ENCODE data around the gene TLR10. TPM values are rescaled to one million over a fixed set of nuclear protein-coding genes. Genes with fewer than 3 reads are reported as not detected.

The TLR10 gene
- total and polyA plus RNA-seq, 2 of the 13 experiments (the other 11 are each of a cell fraction or from before 2014, with no cell fraction given): not detected

- FAIRE-seq (no peak), DNase-seq (ENCODE audit: low spot score) (no peak), ATAC-seq (no peak)
- H3K4me2 ChIP-seq (ENCODE audit: low read depth, low read length): no peak overlapping the region
- ChIA-PET CTCF (ENCODE audit: low intra/inter-chr PET ratio, low total read pairs) (no interaction called here), POLR2A (no interaction called here)
- no peaks in the 10 kb centered on the region for H3K9me3 ChIP-seq (ENCODE audit: low read length)
- no peak overlapping the region for H3K27ac ChIP-seq (ENCODE audit: extremely low read length, insufficient read depth, low read length)
- no peak overlapping the region for H3K9ac ChIP-seq (ENCODE audit: insufficient read depth, low read depth, low read length)
- WGBS (ENCODE audit: low lambda C conversion rate): 69% methylated on average over 5 of the region's 5 CpGs
- no TSS peak for BruUV-seq (replicated peaks)
- H2AFZ ChIP-seq (ENCODE audit: low read length): no peak overlapping the region
- intact Hi-C loops (cut with micrococcal nuclease; ENCODE audit: unreplicated experiment): no loop called here
- no peaks in the 10 kb centered on the region for H3K27me3 ChIP-seq (ENCODE audit: control insufficient read depth in 1 of 2, insufficient read depth in 2 of 2, low read length in 2 of 2)
- in situ Hi-C loops (cut with HindIII; ENCODE audit: extremely low pct_ligation_motif_present, low pct_unique_long_range_greater_than_20kb): no loop called here
- no peak for TF ChIP-seq BRCA1 (CRISPR knock-in tag; IDR thresholded peaks at IDR 0.05)
- H4K20me1 ChIP-seq (ENCODE audit: insufficient read depth, low read length): no peaks in the 10 kb centered on the region
- H3K79me2 ChIP-seq (ENCODE audit: insufficient read depth, low read length): no peaks in the 10 kb centered on the region
- H3K36me3 ChIP-seq (replicated peaks in 1 of 2; ENCODE audit: control insufficient read depth in 1 of 2, insufficient read depth in 2 of 2, low read length in 2 of 2): no peaks in the 10 kb centered on the region
- H3K4me1 ChIP-seq (ENCODE audit: insufficient read depth, low read length): peaks cover 4% of the 10 kb centered on the region; the same call in 1 of the 2 replicates
- no peak overlapping the region for H3K4me3 ChIP-seq (replicated peaks in 1 of 3; ENCODE audit: insufficient read depth in 1 of 3, low read depth in 2 of 3, low read length in 3 of 3)
Observed at GRCh38 chr4:38829237-38829636, 46.4 kb upstream of the TLR10 start.

- POLR2A ChIA-PET: no interaction called here
- no TSS peak for BruUV-seq (replicated peaks)
Observed at GRCh38 chr4:38823766-38824165, 41.0 kb upstream of the TLR10 start.

More at GRCh38 chr4:38823766-38824165, 41.0 kb upstream of the TLR10 start:
- no peak overlapping the region for H3K9ac ChIP-seq (ENCODE audit: insufficient read depth, low read depth, low read length)
- CTCF ChIA-PET (ENCODE audit: low intra/inter-chr PET ratio, low total read pairs): no interaction called here
- H3K4me2 ChIP-seq (ENCODE audit: low read depth, low read length): no peak overlapping the region
- no peak overlapping the region for H2AFZ ChIP-seq (ENCODE audit: low read length)
- no peak for FAIRE-seq
- no peak for TF ChIP-seq ZNF275 (CRISPR knock-in tag; IDR thresholded peaks at IDR 0.05; ENCODE audit: borderline replicate concordance)
- no peak for TF ChIP-seq HNF1A (IDR thresholded peaks at IDR 0.05; ENCODE audit: low read depth)
- no peak for TF ChIP-seq HNF1A (CRISPR knock-in tag; IDR thresholded peaks at IDR 0.05; ENCODE audit: borderline replicate concordance)
- no peaks in the 10 kb centered on the region for H4K20me1 ChIP-seq (ENCODE audit: insufficient read depth, low read length)
- 61% methylated on average over 21 of the region's 27 CpGs for WGBS (ENCODE audit: low lambda C conversion rate)
- no peaks in the 10 kb centered on the region for H3K79me2 ChIP-seq (ENCODE audit: insufficient read depth, low read length)
- H3K9me3 ChIP-seq (ENCODE audit: low read length): no peaks in the 10 kb centered on the region
- DNase-seq (ENCODE audit: low spot score): no peak
- no peak overlapping the region for H3K4me3 ChIP-seq (replicated peaks in 1 of 3; ENCODE audit: insufficient read depth in 1 of 3, low read depth in 2 of 3, low read length in 3 of 3)
- H3K27ac ChIP-seq (ENCODE audit: extremely low read length, insufficient read depth, low read length): no peak overlapping the region
- ATAC-seq: no peak
- intact Hi-C loops (cut with micrococcal nuclease; ENCODE audit: unreplicated experiment): no loop called here
- in situ Hi-C loops (cut with HindIII; ENCODE audit: extremely low pct_ligation_motif_present, low pct_unique_long_range_greater_than_20kb): no loop called here
- no peaks in the 10 kb centered on the region for H3K36me3 ChIP-seq (replicated peaks in 1 of 2; ENCODE audit: control insufficient read depth in 1 of 2, insufficient read depth in 2 of 2, low read length in 2 of 2)
- no peaks in the 10 kb centered on the region for H3K4me1 ChIP-seq (ENCODE audit: insufficient read depth, low read length)
- no peaks in the 10 kb centered on the region for H3K27me3 ChIP-seq (ENCODE audit: control insufficient read depth in 1 of 2, insufficient read depth in 2 of 2, low read length in 2 of 2)
